ENCODE data around the gene EFHC1. TPM values are rescaled to one million over a fixed set of nuclear protein-coding genes. Genes with fewer than 3 reads are reported as not detected.
"Not testable (repeated sequence)": the region's sequence is repeated elsewhere in the genome, so short reads cannot be mapped to it uniquely, and the experiment has no call there.

The EFHC1 gene
- total RNA-seq, 2 donors from 2014 or later = 3.4 to 4.1 TPM

- peaks cover 0 to 11% of the 10 kb centered on the region in 2 donors for H3K4me1 ChIP-seq
- DNase-seq (ENCODE audit: low spot score) = no peak
- H3K27me3 ChIP-seq = no peaks in the 10 kb centered on the region
- TF ChIP-seq, protein P1, sequence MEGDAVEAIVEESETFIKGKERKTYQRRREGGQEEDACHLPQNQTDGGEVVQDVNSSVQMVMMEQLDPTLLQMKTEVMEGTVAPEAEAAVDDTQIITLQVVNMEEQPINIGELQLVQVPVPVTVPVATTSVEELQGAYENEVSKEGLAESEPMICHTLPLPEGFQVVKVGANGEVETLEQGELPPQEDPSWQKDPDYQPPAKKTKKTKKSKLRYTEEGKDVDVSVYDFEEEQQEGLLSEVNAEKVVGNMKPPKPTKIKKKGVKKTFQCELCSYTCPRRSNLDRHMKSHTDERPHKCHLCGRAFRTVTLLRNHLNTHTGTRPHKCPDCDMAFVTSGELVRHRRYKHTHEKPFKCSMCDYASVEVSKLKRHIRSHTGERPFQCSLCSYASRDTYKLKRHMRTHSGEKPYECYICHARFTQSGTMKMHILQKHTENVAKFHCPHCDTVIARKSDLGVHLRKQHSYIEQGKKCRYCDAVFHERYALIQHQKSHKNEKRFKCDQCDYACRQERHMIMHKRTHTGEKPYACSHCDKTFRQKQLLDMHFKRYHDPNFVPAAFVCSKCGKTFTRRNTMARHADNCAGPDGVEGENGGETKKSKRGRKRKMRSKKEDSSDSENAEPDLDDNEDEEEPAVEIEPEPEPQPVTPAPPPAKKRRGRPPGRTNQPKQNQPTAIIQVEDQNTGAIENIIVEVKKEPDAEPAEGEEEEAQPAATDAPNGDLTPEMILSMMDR (IDR thresholded peaks at IDR 0.05) = no peak
- H3K27ac ChIP-seq = peak overlapping the region in 1 of 2 donors; percentile 67
- no peak overlapping the region for H3K4me3 ChIP-seq
- H3K9me3 ChIP-seq = no peaks in the 10 kb centered on the region
- H3K36me3 ChIP-seq = no peaks in the 10 kb centered on the region
These were observed 4.4 kb downstream of the EFHC1 start for GRCh38 chr6:52424513-52424912.

DNA sequence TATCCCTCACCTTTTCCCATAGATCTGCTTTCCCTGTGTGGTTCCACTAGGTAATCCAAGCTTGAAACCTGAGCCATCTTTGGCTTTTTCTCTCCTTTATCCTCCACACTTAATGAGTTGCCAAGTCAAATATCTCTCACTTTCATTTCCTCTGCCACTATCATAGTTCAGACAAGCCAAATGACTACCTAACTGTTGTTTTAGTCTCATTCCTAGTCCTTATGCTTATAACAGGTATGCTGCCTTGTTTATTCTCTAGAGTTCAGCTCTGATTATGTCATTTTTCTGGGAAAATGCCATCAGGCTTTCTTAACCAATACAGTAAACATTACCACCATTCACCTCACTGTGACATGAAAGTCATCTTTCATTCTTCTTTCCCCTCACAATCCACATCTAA lies 6.5 kb downstream of the EFHC1 start:
- Histone ChIP-seq H3K36me3 (no peaks in the 10 kb centered on the region), H3K4me3 (no peak overlapping the region), H3K27me3 (no peaks in the 10 kb centered on the region), H3K9me3 (no peaks in the 10 kb centered on the region), H3K27ac (no peak overlapping the region), H3K4me1 (no peaks in the 10 kb centered on the region)
- DNase-seq (ENCODE audit: low spot score) = no peak
- TF ChIP-seq, protein P1 (IDR thresholded peaks at IDR 0.05) = no peak

DNA sequence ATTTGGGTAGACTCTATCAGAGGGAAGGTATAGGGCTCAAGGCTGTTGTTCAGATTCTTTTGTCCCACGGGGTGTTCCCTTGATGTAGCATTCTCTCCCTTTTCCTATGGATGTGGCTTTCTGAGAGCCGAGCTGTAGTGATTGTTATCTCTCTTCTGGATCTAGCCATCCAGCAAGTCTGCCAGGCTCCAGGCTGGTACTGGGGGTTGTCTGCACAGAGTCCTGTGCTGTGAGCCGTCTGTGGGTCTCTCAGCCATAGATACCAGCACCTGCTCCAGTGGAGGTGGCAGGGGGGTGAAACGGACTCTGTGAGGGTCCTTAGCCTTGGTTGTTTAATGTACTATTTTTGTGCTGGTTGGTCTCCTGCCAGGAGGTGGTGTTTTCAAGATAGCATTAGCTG lies 13.2 kb downstream of the EFHC1 start:
- not testable (repeated sequence) for H3K36me3 ChIP-seq, H3K27me3 ChIP-seq

DNA sequence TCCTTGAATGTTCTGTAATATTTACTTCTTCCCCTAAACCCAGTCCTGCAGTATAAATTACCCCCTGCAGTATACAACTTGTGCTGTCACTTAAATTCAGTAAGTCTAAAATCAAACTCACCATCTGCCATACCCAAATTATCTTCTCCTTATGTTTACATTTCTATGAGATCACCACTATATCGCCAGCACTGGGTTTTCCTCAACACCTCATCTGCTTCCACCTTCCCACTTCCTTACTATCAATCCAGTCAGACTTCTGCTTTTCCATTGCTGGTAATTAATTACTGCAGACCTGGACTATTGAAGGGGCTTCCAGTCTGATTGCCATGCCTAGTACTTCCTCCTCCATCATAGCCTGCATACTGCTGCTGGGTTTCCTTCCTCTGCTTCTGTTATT lies 15.2 kb downstream of the EFHC1 start:
- H3K4me1 ChIP-seq = no peaks in the 10 kb centered on the region
- no peaks in the 10 kb centered on the region for H3K36me3 ChIP-seq
- DNase-seq (ENCODE audit: low spot score) = no peak
- H3K27me3 ChIP-seq = no peaks in the 10 kb centered on the region
- H3K27ac ChIP-seq = no peak overlapping the region
- H3K4me3 ChIP-seq = no peak overlapping the region
- TF ChIP-seq, protein P1 (IDR thresholded peaks at IDR 0.05) = no peak
- H3K9me3 ChIP-seq = no peaks in the 10 kb centered on the region

More for the DNA sequence above, 13.2 kb downstream of the EFHC1 start:
- H3K4me1 ChIP-seq; H3K4me3 ChIP-seq; H3K27ac ChIP-seq; H3K9me3 ChIP-seq; DNase-seq (ENCODE audit: low spot score): not testable (repeated sequence)

GRCh38 chr6:52438926-52439325 lies 18.8 kb downstream of the EFHC1 start:
- Histone ChIP-seq H3K27ac (no peak overlapping the region), H3K36me3 (no peaks in the 10 kb centered on the region), H3K27me3 (no peaks in the 10 kb centered on the region), H3K4me3 (no peak overlapping the region), H3K4me1 (no peaks in the 10 kb centered on the region), H3K9me3 (no peaks in the 10 kb centered on the region)
- TF ChIP-seq, protein P1 (IDR thresholded peaks at IDR 0.05) = no peak
- no peak for DNase-seq (ENCODE audit: low spot score)

GRCh38 chr6:52454556-52454955 lies 34.4 kb downstream of the EFHC1 start:
- TF ChIP-seq, protein P1 (IDR thresholded peaks at IDR 0.05) = no peak
- no peak overlapping the region for H3K4me3 ChIP-seq
- no peaks in the 10 kb centered on the region for H3K4me1 ChIP-seq
- H3K9me3 ChIP-seq = peaks cover 0 to 10% of the 10 kb centered on the region in 2 donors
- H3K27me3 ChIP-seq = no peaks in the 10 kb centered on the region
- no peak overlapping the region for H3K27ac ChIP-seq
- no peak for DNase-seq (ENCODE audit: low spot score)
- H3K36me3 ChIP-seq = peaks cover 4% of the 10 kb centered on the region

All from right atrium auricular region (tissue), 2 donors.